K562 (cell line): Measurements from ENCODE around the gene LAMTOR4. TPM values are rescaled to one million over a fixed set of nuclear protein-coding genes. Genes with fewer than 3 reads are reported as not detected.
A peak's percentile ranks its signal among the peaks of the same experiment; 100 is the strongest.

Source experiments
- ARNT ChIP-seq, 2 experiments: fragments of 450-650 bp; IDR thresholded peaks; 2 replicates each; pipeline ENCODE4 v1.6.1; 2016; ENCODE audit warnings: mild to moderate bottlenecking in 1 of 2
- CLOCK ChIP-seq: fragments of 250-450 bp; sonication (Bioruptor Pico); IDR thresholded peaks from 2 replicates; pipeline ENCODE4 v1.4.0; 2020; ENCODE audit warnings: mild to moderate bottlenecking, moderate library complexity, borderline replicate concordance
- GTF2B ChIP-seq: IDR thresholded peaks from 2 replicates; pipeline ENCODE4 v1.6.1; 2011; ENCODE audit not compliant: insufficient read length; ENCODE audit errors: extremely low read depth
- HCFC1 ChIP-seq: IDR thresholded peaks from 2 replicates; pipeline ENCODE4 v1.6.1; 2012; ENCODE audit warnings: low read depth, low read length, improper control_type of control experiment
- HINFP ChIP-seq: fragments of 450-650 bp; conservative IDR thresholded peaks from 2 replicates; pipeline ENCODE4 v1.6.1; 2016; ENCODE audit warnings: missing genetic modification characterization, low read depth, mild to moderate bottlenecking, control low read depth, missing compliant biosample characterization
- KLF13 ChIP-seq: fragments of 450-650 bp; IDR thresholded peaks from 2 replicates; pipeline ENCODE4 v1.6.1; 2016; ENCODE audit warnings: missing genetic modification characterization, low read depth, mild to moderate bottlenecking, missing compliant biosample characterization, moderate library complexity, borderline replicate concordance
- MED1 ChIP-seq: sonication (generic); formaldehyde crosslinking; IDR thresholded peaks from 2 replicates; pipeline ENCODE4 v1.8.1; 2023; ENCODE audit warnings: missing genetic modification reagents, borderline replicate concordance
- SNIP1 ChIP-seq: fragments of 450-650 bp; IDR thresholded peaks from 2 replicates; pipeline ENCODE4 v1.7.1; 2017; ENCODE audit warnings: low read depth, mild to moderate bottlenecking
- TGIF2 ChIP-seq: sonication (generic); formaldehyde crosslinking; IDR thresholded peaks from 2 replicates; pipeline ENCODE4 v1.8.1; 2022; ENCODE audit warnings: mild to moderate bottlenecking, missing genetic modification reagents, moderate library complexity
- ZBTB11 ChIP-seq, 3 experiments: fragments of 200-800 bp in 1 of 3; fragments of 250-450 bp in 1 of 3; fragments of 450-650 bp in 1 of 3; sonication (Bioruptor Pico) in 1 of 3; sonication (Bioruptor generic) in 1 of 3; formaldehyde crosslinking in 1 of 3; IDR thresholded peaks; 2 replicates each; pipeline versions ENCODE4 v1.6.1 to v1.8.0; 2016 to 2022; ENCODE audit warnings: mild to moderate bottlenecking in 2 of 3, missing genetic modification characterization in 2 of 3, missing compliant biosample characterization in 1 of 3, moderate library complexity in 1 of 3
- ZBTB5 ChIP-seq: fragments of 450-650 bp; IDR thresholded peaks from 2 replicates; pipeline ENCODE4 v1.6.1; 2017; ENCODE audit warnings: antibody characterized with exemption
- ZFPM2 ChIP-seq: fragments of 250-450 bp; sonication (Bioruptor Pico); IDR thresholded peaks from 2 replicates; pipeline ENCODE4 v1.5.1; 2022; ENCODE audit warnings: mild to moderate bottlenecking
- ZNF699 ChIP-seq: fragments of 250-450 bp; sonication (Bioruptor Pico); IDR thresholded peaks from 2 replicates; pipeline ENCODE4 v1.8.0; 2021; ENCODE audit warnings: mild to moderate bottlenecking, moderate library complexity; ENCODE audit not compliant: insufficient replicate concordance
- polyA plus RNA-seq, 8 experiments: library from polyadenylated mRNA; depleted of rRNA in 4 of 8; stranded (reverse) in 5 of 8; unstranded in 3 of 8; fragments of >200 nt; fragmentation: Nextera tagmentation in 2 of 8; fragmentation: Illumina TruSeq in 1 of 8; extraction: Ambion mirVana in 2 of 8; extraction: Trizol in 1 of 8; gene quantifications; 2 replicates each; pipeline versions ENCODE4 v1.2.1 to v1.2.3, GENCODE V29; 2011 to 2014; ENCODE audit warnings: inconsistent platforms in 1 of 8, missing spikeins in 1 of 8
- total RNA-seq, 7 experiments: library from RNA; depleted of rRNA in 6 of 7; stranded (reverse); fragments of >200 nt in 6 of 7; fragmentation: Illumina TruSeq in 2 of 7; extraction: Trizol in 2 of 7; gene quantifications; 2 replicates each; pipeline versions ENCODE4 v1.2.1 to v1.2.3, GENCODE V29; 2011 to 2021; ENCODE audit warnings: low replicate concordance in 1 of 7

The LAMTOR4 gene
- total and polyA plus RNA-seq, 9 of the 15 experiments (the other 6 are each of a cell fraction or from before 2014, with no cell fraction given) = 79.6 to 314 (median 195) TPM

GRCh38 chr7:100177045-100178001 is 28.6 kb downstream of the LAMTOR4 start, which contains the start of the genes GPC2 and STAG3 (continued):
- TF ChIP-seq GTF2B (no peak), TGIF2 (no peak), SNIP1 (no peak), HINFP (0 out of 2 replicates have a peak, but pooled peaks have one; percentile 35), MED1 (CRISPR knock-in tag) (no peak), ZBTB11 (CRISPR knock-in tag; IDR thresholded peaks at IDR 0.05) (no peak), ZFPM2 (CRISPR knock-in tag) (no peak), HCFC1 (no peak), ZNF699 (CRISPR knock-in tag) (no peak), KLF13 (no peak), ARNT (IDR thresholded peaks at IDR 0.05) (no peak), ZBTB5 (no peak), CLOCK (CRISPR knock-in tag) (no peak)
